Type B pancreatic cell (in vitro differentiated cells): ENCODE results near the gene POR. TPM values are rescaled to one million over a fixed set of nuclear protein-coding genes. Genes with fewer than 3 reads are reported as not detected.
A peak's percentile ranks its signal among the peaks of the same experiment; 100 is the strongest.

Experiments
- DNase-seq: peaks from one replicate; pipeline ENCODE4 v3.0.0; 2021; ENCODE audit warnings: mixed read lengths; ENCODE audit not compliant: unreplicated experiment; ENCODE audit errors: extremely low spot score
- H3K27ac Mint-ChIP-seq: 2 replicates; pipeline ENCODE4 v1.8.0; 2021; ENCODE audit warnings: mild to moderate bottlenecking, mixed read lengths
- H3K27me3 Mint-ChIP-seq: 2 replicates; pipeline ENCODE4 v1.8.0; 2021; ENCODE audit warnings: mixed read lengths
- H3K36me3 Mint-ChIP-seq: 2 replicates; pipeline ENCODE4 v1.8.0; 2021; ENCODE audit warnings: mixed read lengths
- H3K4me1 Mint-ChIP-seq: one replicate; pipeline ENCODE4 v1.8.0; 2021; ENCODE audit warnings: mixed read lengths; ENCODE audit not compliant: unreplicated experiment
- H3K4me3 Mint-ChIP-seq: 2 replicates; pipeline ENCODE4 v1.8.0; 2021; ENCODE audit warnings: mild to moderate bottlenecking, mixed read lengths
- H3K9me3 Mint-ChIP-seq: 2 replicates; pipeline ENCODE4 v1.8.0; 2021; ENCODE audit warnings: mixed read lengths
- total RNA-seq: library from RNA; stranded (reverse); gene quantifications from 2 replicates; pipeline ENCODE4 v1.2.1, GENCODE V29; 2021; ENCODE audit warnings: low replicate concordance
- TF ChIP-seq, protein P1 (sequence below): fragments of 200-600 bp; sonication (generic); conservative IDR thresholded peaks from 2 replicates; pipeline ENCODE4 v1.5.0; 2021; ENCODE audit warnings: antibody characterized with exemption, mild to moderate bottlenecking

POR gene
- total RNA-seq, 1 donor from 2014 or later = 122 TPM

DNA sequence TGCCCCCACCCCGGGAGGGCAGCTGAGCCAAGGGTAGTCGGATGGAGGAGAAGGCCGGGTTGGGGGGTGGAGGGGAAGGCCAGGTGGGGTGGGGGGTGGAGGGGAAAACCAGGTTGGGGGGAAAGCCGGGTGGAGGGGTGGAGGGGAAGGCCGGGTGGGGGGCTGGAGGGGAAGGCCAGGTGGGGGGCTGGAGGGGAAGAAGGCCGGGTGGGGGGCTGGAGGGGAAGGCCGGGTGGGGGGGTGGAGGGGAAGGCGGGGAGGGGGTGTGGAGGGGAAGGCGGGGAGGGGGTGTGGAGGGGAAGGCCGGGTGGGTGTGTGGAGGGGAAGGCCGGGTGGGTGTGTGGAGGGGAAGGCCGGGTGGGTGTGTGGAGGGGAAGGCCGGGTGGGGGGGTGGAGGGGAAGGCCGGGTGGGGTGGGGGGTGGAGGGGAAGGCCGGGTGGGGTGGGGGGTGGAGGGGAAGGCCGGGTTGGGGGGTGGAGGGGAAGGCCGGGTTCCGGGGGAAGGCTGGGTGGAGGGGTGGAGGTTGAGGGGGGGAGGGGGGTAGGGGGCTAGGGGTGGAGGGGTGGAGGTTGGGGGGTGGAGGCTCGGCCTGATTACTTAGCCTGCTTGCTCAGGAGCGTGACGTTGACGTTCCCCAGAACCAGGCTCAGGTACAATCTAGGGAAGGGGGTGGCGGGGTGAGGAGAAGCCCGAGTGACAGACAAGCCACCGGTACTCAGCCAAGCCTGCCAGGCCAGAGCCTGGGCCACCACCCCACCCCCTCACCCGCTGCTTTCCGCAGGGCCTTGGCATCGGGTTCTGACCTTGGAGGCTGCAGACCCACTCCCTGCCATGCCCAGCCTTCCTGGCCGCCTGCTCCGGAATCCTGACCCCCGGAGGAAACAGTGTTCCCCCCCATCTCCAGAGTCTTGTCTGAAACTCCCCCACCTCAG, 73.9 kb downstream of the POR start:
- TF ChIP-seq, protein P1, sequence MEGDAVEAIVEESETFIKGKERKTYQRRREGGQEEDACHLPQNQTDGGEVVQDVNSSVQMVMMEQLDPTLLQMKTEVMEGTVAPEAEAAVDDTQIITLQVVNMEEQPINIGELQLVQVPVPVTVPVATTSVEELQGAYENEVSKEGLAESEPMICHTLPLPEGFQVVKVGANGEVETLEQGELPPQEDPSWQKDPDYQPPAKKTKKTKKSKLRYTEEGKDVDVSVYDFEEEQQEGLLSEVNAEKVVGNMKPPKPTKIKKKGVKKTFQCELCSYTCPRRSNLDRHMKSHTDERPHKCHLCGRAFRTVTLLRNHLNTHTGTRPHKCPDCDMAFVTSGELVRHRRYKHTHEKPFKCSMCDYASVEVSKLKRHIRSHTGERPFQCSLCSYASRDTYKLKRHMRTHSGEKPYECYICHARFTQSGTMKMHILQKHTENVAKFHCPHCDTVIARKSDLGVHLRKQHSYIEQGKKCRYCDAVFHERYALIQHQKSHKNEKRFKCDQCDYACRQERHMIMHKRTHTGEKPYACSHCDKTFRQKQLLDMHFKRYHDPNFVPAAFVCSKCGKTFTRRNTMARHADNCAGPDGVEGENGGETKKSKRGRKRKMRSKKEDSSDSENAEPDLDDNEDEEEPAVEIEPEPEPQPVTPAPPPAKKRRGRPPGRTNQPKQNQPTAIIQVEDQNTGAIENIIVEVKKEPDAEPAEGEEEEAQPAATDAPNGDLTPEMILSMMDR = no peak
- peaks cover 4% of the 10 kb centered on the region for H3K36me3 Mint-ChIP-seq
- no peaks in the 10 kb centered on the region for H3K9me3 Mint-ChIP-seq
- no peak overlapping the region for H3K27ac Mint-ChIP-seq
- peaks cover 17% of the 10 kb centered on the region for H3K4me1 Mint-ChIP-seq
- H3K4me3 Mint-ChIP-seq = no peak overlapping the region
- no peak for DNase-seq
- no peaks in the 10 kb centered on the region for H3K27me3 Mint-ChIP-seq

DNA sequence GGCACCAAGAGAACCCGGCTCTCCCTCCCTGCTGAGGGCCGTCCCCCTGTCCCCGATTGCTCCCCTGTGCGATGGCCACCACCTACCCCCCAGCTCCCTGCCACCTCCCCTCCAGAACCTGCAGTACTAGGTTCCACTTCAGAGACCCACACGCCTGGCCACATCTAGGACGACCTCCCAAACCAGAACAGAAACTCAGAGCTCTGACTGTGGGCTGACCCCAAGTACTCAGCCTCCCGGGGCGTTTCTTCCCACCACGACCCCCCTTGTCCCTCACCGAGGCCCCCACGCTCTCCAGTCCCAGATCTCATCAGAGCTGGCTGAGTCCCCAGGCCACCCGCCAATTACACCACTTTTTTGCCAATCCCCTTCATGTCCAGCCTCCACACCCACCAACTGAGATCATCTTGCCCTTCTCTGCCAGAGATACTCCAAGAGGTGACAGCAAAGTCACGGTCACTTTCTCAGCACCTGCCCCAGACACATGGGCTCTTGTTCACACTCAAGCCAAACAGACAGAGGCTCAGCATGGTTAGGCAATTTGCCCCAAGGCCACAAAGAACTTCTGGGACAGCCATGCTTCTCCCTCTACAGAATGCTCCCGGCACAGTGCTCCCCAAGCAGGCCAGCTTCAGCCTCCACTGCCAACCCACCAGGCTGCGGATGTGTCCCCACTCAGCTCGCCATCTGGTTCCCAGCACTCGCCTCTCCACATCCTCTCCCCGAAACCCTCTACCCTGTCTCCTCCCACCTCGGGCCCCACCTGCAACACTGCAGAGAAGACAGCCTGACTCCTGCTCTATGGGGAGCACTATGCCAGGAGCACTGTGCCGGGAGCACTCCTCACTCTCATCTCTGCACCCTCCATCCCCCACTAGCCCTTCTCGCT, 74.8 kb downstream of the POR start:
- H3K9me3 Mint-ChIP-seq = no peaks in the 10 kb centered on the region
- TF ChIP-seq, protein P1 = no peak
- DNase-seq = no peak
- peak overlapping the region; percentile 74 for H3K27ac Mint-ChIP-seq
- peak overlapping the region; percentile 50 for H3K4me3 Mint-ChIP-seq
- peaks cover 4% of the 10 kb centered on the region for H3K36me3 Mint-ChIP-seq
- H3K4me1 Mint-ChIP-seq = peaks cover 17% of the 10 kb centered on the region
- no peaks in the 10 kb centered on the region for H3K27me3 Mint-ChIP-seq

DNA sequence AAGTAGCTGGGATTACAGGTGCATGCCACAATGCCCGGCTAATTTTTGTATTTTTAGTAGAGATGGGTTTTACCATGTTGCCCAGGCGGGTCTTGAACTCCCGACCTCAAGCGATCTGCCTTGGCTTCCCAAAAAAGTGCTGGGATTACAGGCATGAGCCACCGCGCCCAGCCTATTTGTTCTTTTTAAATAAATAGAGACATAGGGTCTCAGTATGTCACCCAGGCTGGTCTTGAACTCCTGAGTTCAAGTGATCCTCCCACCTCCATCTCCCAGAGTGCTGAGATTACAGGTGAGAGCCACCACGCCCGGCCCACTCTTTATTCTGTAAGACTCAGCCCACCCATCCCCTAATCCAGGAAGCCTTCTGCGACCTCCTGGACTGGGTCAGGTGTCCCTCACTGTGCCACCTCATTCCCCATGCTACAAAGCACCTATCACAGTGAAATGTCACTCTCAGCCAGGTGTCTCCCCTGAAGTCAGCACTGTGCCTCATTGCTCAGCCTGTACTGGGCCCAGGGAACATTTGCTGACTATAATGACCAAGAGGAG, 76.7 kb downstream of the POR start:
- DNase-seq = no peak
- TF ChIP-seq, protein P1 = no peak
- H3K4me3 Mint-ChIP-seq = no peak overlapping the region
- H3K27me3 Mint-ChIP-seq = no peaks in the 10 kb centered on the region
- H3K27ac Mint-ChIP-seq = no peak overlapping the region
- peaks cover 17% of the 10 kb centered on the region for H3K4me1 Mint-ChIP-seq
- H3K9me3 Mint-ChIP-seq = no peaks in the 10 kb centered on the region
- H3K36me3 Mint-ChIP-seq = peaks cover 4% of the 10 kb centered on the region

DNA sequence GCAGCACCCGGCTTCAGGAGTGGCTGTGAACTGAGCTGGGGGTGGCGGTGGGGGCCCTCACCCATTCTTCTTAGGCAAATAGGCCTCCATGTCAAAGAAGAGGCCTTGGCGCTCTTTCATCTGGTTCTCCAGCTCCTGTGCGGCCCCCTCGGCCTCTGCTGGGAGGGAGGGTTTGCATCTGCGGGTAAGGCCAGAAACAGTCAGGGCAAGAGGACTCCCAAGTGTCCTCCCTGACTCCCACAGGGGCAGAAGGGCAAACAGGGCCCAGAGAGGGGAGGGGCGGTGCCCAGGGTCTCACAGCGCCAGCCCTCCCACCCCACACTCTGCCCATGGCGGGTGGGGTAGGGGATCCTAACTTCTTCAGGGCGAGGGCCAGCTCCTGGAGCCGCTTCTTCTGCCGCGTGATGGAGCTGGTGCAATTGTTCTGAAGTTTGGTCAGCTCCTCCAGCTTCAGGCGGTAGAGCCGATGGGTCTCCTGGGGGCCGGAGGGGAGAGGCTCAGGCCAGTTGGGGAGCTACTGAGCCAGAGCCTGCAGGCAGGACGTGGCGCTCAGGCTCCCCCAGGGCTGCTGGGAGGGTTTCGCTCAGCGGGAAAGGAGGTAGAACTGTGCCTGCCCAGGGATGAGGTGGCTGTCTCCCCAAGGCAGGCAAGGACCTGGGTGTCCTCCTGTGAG, 77.3 kb downstream of the POR start:
- no peak overlapping the region for H3K27ac Mint-ChIP-seq
- DNase-seq = no peak
- peaks cover 17% of the 10 kb centered on the region for H3K4me1 Mint-ChIP-seq
- TF ChIP-seq, protein P1 = no peak
- no peaks in the 10 kb centered on the region for H3K27me3 Mint-ChIP-seq
- no peaks in the 10 kb centered on the region for H3K9me3 Mint-ChIP-seq
- H3K36me3 Mint-ChIP-seq = peaks cover 2% of the 10 kb centered on the region
- H3K4me3 Mint-ChIP-seq = no peak overlapping the region
